CD4-positive, CD25-positive, alpha-beta regulatory T cell (primary cell): Measurements from ENCODE around the gene RAB8A. TPM values are rescaled to one million over a fixed set of nuclear protein-coding genes. Genes with fewer than 3 reads are reported as not detected.
A peak's percentile ranks its signal among the peaks of the same experiment; 100 is the strongest.

Experiments
- ATAC-seq, 2 donors: fragments of 150-1000 bp; cut with Tn5 transposase; one replicate each; pipeline ENCODE4 v1.10.0; 2021; ENCODE audit warnings: low read depth in 2 of 2, moderate number of reproducible peaks in 2 of 2, moderate library complexity in 1 of 2
- DNase-seq, 3 donors: peaks; one replicate each; pipeline versions ENCODE4 v3.0.0 to v3.0.0-alpha.2; 2012 to 2022; ENCODE audit warnings: mixed read lengths in 1 of 3
- H3K27ac ChIP-seq: one replicate; pipeline ENCODE4 v1.7.0; 2013; ENCODE audit warnings: mild to moderate bottlenecking, low read length; ENCODE audit not compliant: insufficient read depth, poor library complexity, severe bottlenecking
- H3K27me3 ChIP-seq: one replicate; pipeline ENCODE4 v1.7.0; 2013; ENCODE audit warnings: low read length; ENCODE audit not compliant: control insufficient read depth, insufficient read depth
- H3K36me3 ChIP-seq: one replicate; pipeline ENCODE4 v1.7.0; 2013; ENCODE audit warnings: mild to moderate bottlenecking, low read length, moderate library complexity; ENCODE audit not compliant: control insufficient read depth, insufficient read depth
- H3K4me1 ChIP-seq: 2 replicates; pipeline ENCODE4 v1.7.0; 2013; ENCODE audit warnings: mild to moderate bottlenecking, low read length; ENCODE audit not compliant: insufficient read depth, control insufficient read depth, poor library complexity, severe bottlenecking
- H3K4me3 ChIP-seq: one replicate; pipeline ENCODE4 v1.7.0; 2013; ENCODE audit warnings: low read depth, mild to moderate bottlenecking, low read length, moderate library complexity
- H3K9me3 ChIP-seq, 2 experiments: 1 replicate in 1 of 2; 2 replicates in 1 of 2; pipeline ENCODE4 v1.7.0; 2013; ENCODE audit warnings: low read length in 2 of 2, mild to moderate bottlenecking in 1 of 2, moderate library complexity in 1 of 2; ENCODE audit not compliant: control insufficient read depth in 2 of 2
- H3K27ac Mint-ChIP-seq, 3 donors: one replicate each; pipeline ENCODE4 v1.8.0; 2020 to 2022; ENCODE audit warnings: mild to moderate bottlenecking in 3 of 3, mixed read lengths in 3 of 3, moderate library complexity in 2 of 3
- H3K27me3 Mint-ChIP-seq: one replicate; pipeline ENCODE4 v1.8.0; 2022; ENCODE audit warnings: mild to moderate bottlenecking, mixed read lengths
- H3K36me3 Mint-ChIP-seq: one replicate; pipeline ENCODE4 v1.8.0; 2020; ENCODE audit warnings: mixed read lengths
- H3K4me1 Mint-ChIP-seq, 4 donors: one replicate each; pipeline ENCODE4 v1.8.0; 2020 to 2022; ENCODE audit warnings: mixed read lengths in 4 of 4, mild to moderate bottlenecking in 1 of 4
- H3K4me3 Mint-ChIP-seq, 4 donors: one replicate each; pipeline ENCODE4 v1.8.0; 2020 to 2022; ENCODE audit warnings: mild to moderate bottlenecking in 4 of 4, mixed read lengths in 4 of 4, moderate library complexity in 3 of 4
- H3K9me3 Mint-ChIP-seq, 7 donors: one replicate each; pipeline ENCODE4 v1.8.0; 2020 to 2022; ENCODE audit warnings: mixed read lengths in 7 of 7, mild to moderate bottlenecking in 3 of 7, moderate library complexity in 2 of 7
- polyA plus RNA-seq, 4 donors: library from polyadenylated mRNA; unstranded; fragments of 300-500 nt; fragmentation: Illumina TruSeq; gene quantifications; one replicate each; pipeline ENCODE4 v1.2.3, GENCODE V29; 2021
- total RNA-seq: library from RNA; stranded (reverse); gene quantifications from one replicate; pipeline ENCODE4 v1.2.3, GENCODE V29; 2022

The RAB8A gene
- total and polyA plus RNA-seq, 5 donors from 2014 or later: 79.6 to 93.0 (median 88.1) TPM

DNA sequence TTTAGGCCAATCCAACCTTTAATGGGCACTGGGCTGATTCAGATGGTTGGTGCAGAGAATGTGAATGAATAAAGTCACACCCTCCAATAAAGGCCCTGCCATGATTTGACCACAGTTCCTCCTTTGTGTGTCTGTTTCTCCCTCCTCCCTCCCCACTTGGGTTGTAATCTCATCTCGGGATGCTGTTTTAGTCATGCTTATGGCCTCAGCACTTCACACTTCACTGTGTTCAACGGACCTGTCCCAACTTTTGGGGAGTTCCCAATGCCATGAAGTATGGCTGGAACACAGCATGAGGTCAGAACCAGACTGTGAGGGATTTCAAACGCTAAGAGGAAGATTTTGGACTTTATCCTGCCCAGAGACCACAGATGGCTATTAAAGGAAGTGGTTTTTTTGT lies 5.6 kb upstream of the RAB8A start:
- peak overlapping the region in 1 of 3 donors; percentile 48 for H3K27ac Mint-ChIP-seq
- no peaks in the 10 kb centered on the region for H3K27me3 Mint-ChIP-seq
- no peaks in the 10 kb centered on the region for H3K9me3 ChIP-seq
- ATAC-seq: no peak
- H3K4me3 ChIP-seq: no peak overlapping the region
- H3K4me1 Mint-ChIP-seq: peaks cover 3 to 4% (median 4%) of the 10 kb centered on the region in 4 donors
- H3K27ac ChIP-seq: no peak overlapping the region
- H3K36me3 ChIP-seq: peaks cover 24% of the 10 kb centered on the region
- no peak overlapping the region for H3K4me3 Mint-ChIP-seq
- no peaks in the 10 kb centered on the region for H3K27me3 ChIP-seq
- no peaks in the 10 kb centered on the region for H3K9me3 Mint-ChIP-seq
- H3K36me3 Mint-ChIP-seq: peaks cover 19% of the 10 kb centered on the region
- H3K4me1 ChIP-seq: peaks cover 6% of the 10 kb centered on the region
- no peak for DNase-seq

DNA sequence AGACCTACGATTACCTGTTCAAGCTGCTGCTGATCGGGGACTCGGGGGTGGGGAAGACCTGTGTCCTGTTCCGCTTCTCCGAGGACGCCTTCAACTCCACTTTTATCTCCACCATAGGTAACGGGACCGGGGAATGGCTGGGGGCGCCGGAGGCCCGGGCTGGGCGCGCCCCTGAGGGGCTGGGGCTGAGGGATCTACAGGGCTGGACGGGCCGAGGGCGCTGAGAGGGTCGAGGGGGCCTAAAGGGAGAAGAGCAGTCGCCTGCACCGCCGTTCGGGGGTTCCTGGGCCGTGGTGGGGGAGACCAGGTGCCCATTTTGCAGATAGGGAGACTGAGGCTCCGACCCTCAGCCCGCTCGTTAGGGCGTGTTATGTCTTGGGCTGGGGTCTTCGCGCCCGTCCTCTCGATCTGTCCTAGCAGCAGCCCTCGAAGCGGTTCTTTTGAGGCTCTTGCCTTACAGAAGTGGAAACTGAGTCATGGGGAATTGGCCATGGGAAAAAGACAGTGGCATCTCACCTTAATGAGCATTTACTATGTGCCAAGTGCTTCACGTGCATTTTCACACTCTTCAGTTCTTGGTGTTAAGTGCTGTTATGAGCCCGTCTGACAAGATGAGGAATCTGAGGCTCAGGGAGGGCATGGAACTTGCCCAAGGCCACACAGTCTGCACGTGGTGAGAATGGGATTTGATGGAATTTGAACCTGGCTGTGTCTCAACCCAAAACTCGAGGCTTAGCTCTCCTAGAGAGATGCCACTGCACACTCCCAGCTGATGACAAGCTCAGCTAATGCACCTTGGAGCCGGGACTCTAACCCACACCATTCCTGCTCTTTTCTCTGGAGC lies 442 bp downstream of the RAB8A start:
- H3K4me3 Mint-ChIP-seq: peak overlapping the region; percentile 96 to 98 (median 96)
- peaks cover 5% of the 10 kb centered on the region for H3K36me3 Mint-ChIP-seq
- Histone ChIP-seq H3K27me3 (no peaks in the 10 kb centered on the region), H3K4me1 (peaks cover 38% of the 10 kb centered on the region), H3K9me3 (no peaks in the 10 kb centered on the region), H3K36me3 (peaks cover 10% of the 10 kb centered on the region), H3K4me3 (peak overlapping the region; percentile 90), H3K27ac (peak overlapping the region; percentile 92)
- H3K4me1 Mint-ChIP-seq: peaks cover 0 to 51% (median 33%) of the 10 kb centered on the region in 4 donors
- no peaks in the 10 kb centered on the region for H3K9me3 Mint-ChIP-seq
- DNase-seq: no peak
- no peak for ATAC-seq
- H3K27me3 Mint-ChIP-seq: no peaks in the 10 kb centered on the region
- H3K27ac Mint-ChIP-seq: peak overlapping the region; percentile 96 to 99 (median 99)

DNA sequence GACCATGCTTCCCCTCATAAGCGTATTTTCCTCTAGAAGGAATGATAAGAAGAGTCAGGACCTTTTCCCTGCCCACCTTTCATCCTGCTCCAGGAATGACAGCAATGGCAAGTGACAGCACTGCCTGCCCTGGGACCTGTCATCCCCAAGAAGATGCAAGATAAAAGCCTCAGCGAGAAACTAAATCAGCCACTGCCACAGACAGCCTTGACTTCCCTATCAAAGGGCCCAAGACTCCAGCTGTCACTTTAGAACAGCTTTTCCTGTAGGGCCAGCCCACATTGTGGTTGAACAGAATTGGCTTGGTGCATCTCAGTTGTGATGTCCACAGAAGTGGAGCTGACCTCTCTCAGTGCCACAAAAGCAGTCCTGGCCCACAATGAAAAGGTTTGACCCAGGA lies 1.1 kb downstream of the RAB8A start:
- peaks cover 43% of the 10 kb centered on the region for H3K4me1 ChIP-seq
- H3K4me3 ChIP-seq: peak overlapping the region; percentile 90
- Mint-ChIP-seq H3K27ac (peak overlapping the region; percentile 56 to 99 (median 96)), H3K4me1 (peaks cover 0 to 57% (median 37%) of the 10 kb centered on the region in 4 donors), H3K27me3 (no peaks in the 10 kb centered on the region), H3K36me3 (peaks cover 9% of the 10 kb centered on the region), H3K4me3 (peak overlapping the region; percentile 96 to 98 (median 96)), H3K9me3 (no peaks in the 10 kb centered on the region)
- no peak for DNase-seq
- ATAC-seq: no peak
- peak overlapping the region; percentile 92 for H3K27ac ChIP-seq
- H3K36me3 ChIP-seq: peaks cover 10% of the 10 kb centered on the region
- no peaks in the 10 kb centered on the region for H3K9me3 ChIP-seq
- H3K27me3 ChIP-seq: no peaks in the 10 kb centered on the region

DNA sequence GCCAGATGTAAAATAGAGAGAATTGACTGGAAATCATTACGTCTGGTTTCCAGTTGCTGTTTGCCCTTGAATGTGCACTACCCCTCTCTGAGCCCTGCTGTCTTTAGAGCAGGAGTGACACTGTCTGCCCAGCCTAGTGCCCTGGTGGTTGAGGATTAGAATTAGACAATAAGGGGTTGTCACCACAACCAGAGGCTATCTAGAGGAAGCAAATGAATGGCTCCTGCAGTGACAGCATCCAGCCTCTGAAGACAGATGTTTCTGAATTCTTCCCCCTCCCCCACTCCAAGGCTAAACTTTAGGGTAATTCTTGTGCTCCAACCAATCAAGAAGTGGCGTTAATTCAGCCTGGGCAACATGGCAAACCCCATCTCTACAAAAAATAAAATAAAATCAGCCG lies 2.0 kb downstream of the RAB8A start:
- ATAC-seq (no peak), DNase-seq (peak in 1 of 3 donors; percentile 23)
- Histone ChIP-seq H3K4me3 (no peak overlapping the region), H3K9me3 (no peaks in the 10 kb centered on the region), H3K27me3 (no peaks in the 10 kb centered on the region), H3K27ac (peak overlapping the region; percentile 23), H3K36me3 (peaks cover 18% of the 10 kb centered on the region), H3K4me1 (peaks cover 52% of the 10 kb centered on the region)
- Mint-ChIP-seq H3K4me3 (peak overlapping the region; percentile 65 to 83 (median 79)), H3K27me3 (no peaks in the 10 kb centered on the region), H3K9me3 (no peaks in the 10 kb centered on the region), H3K27ac (peak overlapping the region in 2 of 3 donors; percentile 20 to 26), H3K36me3 (peaks cover 9% of the 10 kb centered on the region), H3K4me1 (peaks cover 0 to 66% (median 45%) of the 10 kb centered on the region in 4 donors)

DNA sequence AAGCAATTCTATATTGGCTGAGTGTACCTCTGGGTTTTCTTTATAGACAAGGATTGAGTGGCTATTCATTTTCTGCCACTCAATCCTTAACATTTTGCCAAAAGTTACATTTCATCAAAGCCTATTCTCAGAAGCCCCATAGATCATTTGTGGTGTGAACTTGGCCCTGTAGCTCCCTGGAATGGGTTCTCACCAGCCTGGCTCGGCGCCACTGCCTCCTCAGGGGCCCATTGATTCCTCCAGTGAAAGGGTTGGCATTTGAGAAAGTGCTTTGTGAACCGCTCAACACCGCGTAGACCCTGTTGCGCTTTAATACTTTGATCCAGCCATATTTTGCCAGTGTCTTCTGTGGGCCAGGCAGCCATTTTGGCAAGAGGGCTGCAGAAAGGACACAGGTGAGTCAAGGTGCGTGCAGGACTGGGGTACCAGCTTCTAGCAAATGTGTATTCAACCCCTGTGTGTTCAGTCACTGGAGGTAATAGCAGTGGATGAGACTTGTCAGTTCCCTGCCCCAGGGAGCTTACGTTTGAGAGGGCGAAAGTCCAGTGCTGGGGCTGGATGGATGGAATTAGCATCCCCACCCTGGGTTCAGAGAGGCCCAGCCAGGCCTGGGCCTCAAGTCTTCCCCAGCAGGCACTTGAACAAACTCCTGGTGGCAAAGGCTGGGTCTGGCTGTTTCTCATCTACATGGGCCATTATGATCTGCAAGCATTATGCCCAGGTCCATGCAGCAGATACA lies 3.8 kb downstream of the RAB8A start:
- Histone ChIP-seq H3K9me3 (no peaks in the 10 kb centered on the region), H3K36me3 (peaks cover 23% of the 10 kb centered on the region), H3K27ac (no peak overlapping the region), H3K27me3 (no peaks in the 10 kb centered on the region), H3K4me3 (no peak overlapping the region), H3K4me1 (peaks cover 67% of the 10 kb centered on the region)
- no peaks in the 10 kb centered on the region for H3K27me3 Mint-ChIP-seq
- H3K4me1 Mint-ChIP-seq: peaks cover 4 to 80% (median 51%) of the 10 kb centered on the region in 4 donors
- H3K9me3 Mint-ChIP-seq: no peaks in the 10 kb centered on the region
- DNase-seq (no peak), ATAC-seq (no peak)
- peaks cover 9% of the 10 kb centered on the region for H3K36me3 Mint-ChIP-seq
- peak overlapping the region in 2 of 4 donors; percentile 70 to 83 for H3K4me3 Mint-ChIP-seq
- peak overlapping the region; percentile 0 to 67 (median 51) for H3K27ac Mint-ChIP-seq

DNA sequence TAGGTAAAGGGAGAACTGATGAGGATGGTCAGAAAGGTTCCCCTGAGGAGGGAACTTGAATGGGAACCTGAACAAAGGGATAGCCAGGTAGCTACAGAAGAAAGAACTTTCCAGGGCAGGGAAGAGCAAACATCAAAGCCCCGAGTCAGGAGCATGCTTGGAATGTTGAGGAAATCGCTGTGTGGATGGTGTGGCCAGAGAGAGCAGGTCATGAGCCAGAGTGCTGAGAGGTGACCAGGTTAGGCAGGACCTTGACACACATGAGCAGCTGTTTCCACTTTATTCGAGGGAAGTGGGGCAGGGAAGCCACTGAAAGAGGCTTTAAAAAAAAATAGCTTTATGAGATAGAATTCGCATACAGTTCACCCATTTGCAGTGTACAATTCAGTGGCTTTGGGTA lies 4.4 kb downstream of the RAB8A start:
- no peak for ATAC-seq
- peak overlapping the region in 1 of 4 donors; percentile 83 for H3K4me3 Mint-ChIP-seq

DNA sequence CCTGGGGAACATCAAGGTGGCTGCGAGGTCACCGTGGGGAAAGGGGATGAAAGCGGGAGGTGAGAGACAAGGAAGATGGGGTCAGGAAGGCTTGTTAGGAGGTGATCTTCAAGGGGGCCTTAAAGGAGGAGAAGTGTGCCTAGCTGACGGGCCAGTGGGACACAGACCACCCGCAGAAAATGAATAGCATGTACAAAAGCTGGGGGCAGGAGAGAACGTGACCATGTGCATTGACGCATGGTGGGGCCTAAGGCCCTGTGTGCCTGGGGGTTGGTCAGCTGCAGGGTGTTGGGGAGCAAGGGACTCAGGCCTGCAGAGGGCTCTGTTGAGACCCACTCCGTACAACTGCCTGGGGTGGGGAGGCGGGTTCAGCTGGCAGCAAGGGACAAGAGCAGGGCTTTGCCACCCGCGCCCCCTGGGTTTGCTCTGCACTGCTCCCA lies 5.9 kb downstream of the RAB8A start:
- DNase-seq: no peak
- Mint-ChIP-seq H3K4me3 (no peak overlapping the region), H3K27me3 (no peaks in the 10 kb centered on the region), H3K36me3 (peaks cover 16% of the 10 kb centered on the region), H3K27ac (peak overlapping the region in 2 of 3 donors; percentile 69 to 96), H3K9me3 (no peaks in the 10 kb centered on the region), H3K4me1 (peaks cover 4 to 66% (median 40%) of the 10 kb centered on the region in 4 donors)
- Histone ChIP-seq H3K27ac (peak overlapping the region; percentile 70), H3K4me1 (peaks cover 54% of the 10 kb centered on the region), H3K36me3 (peaks cover 39% of the 10 kb centered on the region), H3K27me3 (no peaks in the 10 kb centered on the region), H3K9me3 (no peaks in the 10 kb centered on the region), H3K4me3 (no peak overlapping the region)
- ATAC-seq: no peak

More for the DNA sequence above, 4.4 kb downstream of the RAB8A start:
- peaks cover 4 to 77% (median 49%) of the 10 kb centered on the region in 4 donors for H3K4me1 Mint-ChIP-seq
- H3K27me3 ChIP-seq: no peaks in the 10 kb centered on the region
- H3K36me3 ChIP-seq: peaks cover 23% of the 10 kb centered on the region
- no peaks in the 10 kb centered on the region for H3K9me3 Mint-ChIP-seq
- H3K27me3 Mint-ChIP-seq: no peaks in the 10 kb centered on the region
- no peak overlapping the region for H3K27ac ChIP-seq
- peaks cover 9% of the 10 kb centered on the region for H3K36me3 Mint-ChIP-seq
- no peaks in the 10 kb centered on the region for H3K9me3 ChIP-seq
- H3K27ac Mint-ChIP-seq: peak overlapping the region in 2 of 3 donors; percentile 0 to 42
- H3K4me3 ChIP-seq: no peak overlapping the region
- no peak for DNase-seq
- H3K4me1 ChIP-seq: peaks cover 62% of the 10 kb centered on the region
